Stimulated activated CD4-positive, alpha-beta T cell treated with anti-CD3 and anti-CD28 coated beads, TNF-alpha, amount 100 ng/mL, for 24 hours (primary cell): ENCODE data around the gene ABCG8.

Source experiments
- DNase-seq, 3 experiments: peaks; one replicate each; pipeline ENCODE4 v3.0.0-alpha.2; 2020; ENCODE audit warnings: low read depth in 3 of 3

Gene ABCG8

DNA sequence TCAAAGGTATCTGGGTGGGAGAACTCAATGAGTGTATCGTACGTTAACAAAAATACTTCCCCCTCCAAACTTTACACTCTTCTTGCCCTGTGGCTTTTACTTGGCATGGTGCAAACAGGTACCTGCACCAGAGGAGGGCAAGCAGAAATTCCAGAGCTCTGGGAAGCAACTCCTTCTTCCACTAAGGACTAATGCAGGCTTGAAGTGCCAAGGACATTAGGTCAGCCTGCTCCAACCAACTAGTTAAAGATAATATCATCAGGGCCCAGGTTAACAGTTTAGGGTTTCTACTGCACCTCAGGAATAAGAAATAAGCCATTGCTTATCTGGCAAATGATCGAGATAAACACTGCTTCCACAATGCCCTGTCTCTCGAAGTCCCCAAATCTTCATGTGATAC lies 86.7 kb downstream of the ABCG8 start:
- no peak for DNase-seq

DNA sequence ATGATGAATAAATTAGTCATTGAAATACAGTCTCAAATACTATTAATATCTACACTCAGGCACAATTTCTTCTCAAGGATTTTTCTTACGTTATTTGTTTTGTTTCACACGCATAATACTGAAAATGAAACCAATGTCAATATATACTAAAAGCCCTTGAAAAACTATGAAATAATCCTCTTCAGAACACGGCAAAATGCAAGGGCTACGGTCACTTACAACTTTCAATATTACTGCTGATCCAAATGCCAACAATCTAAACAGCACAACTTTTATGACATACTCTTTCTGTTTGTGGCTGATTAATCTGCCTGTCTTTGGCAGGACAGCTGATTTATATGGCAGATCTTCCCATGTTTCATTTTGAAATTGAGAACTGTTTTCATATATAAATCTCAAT lies 88.7 kb downstream of the ABCG8 start:
- no peak for DNase-seq

DNA sequence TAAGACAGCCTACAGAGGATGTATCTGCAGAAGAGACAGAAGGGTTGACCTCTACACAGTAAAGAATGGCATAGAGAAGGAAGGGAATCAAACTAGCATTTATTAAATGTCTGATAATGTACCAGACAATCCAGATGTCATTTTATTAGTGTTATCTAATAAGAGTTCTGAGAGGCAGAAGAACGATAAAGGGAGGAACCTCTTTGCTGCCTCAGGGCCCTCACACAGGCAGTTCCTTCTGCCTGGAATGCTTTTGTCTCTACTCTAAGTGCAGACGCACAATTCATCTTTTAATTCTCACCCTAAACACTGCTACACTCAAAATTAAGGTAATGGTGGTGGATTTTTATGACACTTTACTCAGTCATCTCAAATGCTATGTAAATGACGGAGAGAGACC lies 92.5 kb downstream of the ABCG8 start:
- no peak for DNase-seq
